Vagina (tissue), 2 donors: ENCODE measurements around the gene AP4E1.

Experiments used
- POLR2A ChIP-seq, 2 donors: fragments of 450-650 bp; IDR thresholded peaks; one replicate each; pipeline ENCODE4 v1.6.1; 2017; ENCODE audit warnings: antibody characterized with exemption in 2 of 2, mild to moderate bottlenecking in 2 of 2, moderate library complexity in 2 of 2
- TF ChIP-seq, protein P1 (sequence below), 3 experiments: fragments of 450-650 bp in 2 of 3; fragments of 200-600 bp in 1 of 3; sonication (generic) in 1 of 3; IDR thresholded peaks; one replicate each; pipeline ENCODE4 v1.5.1; 2017 to 2019; ENCODE audit warnings: antibody characterized with exemption in 3 of 3, mild to moderate bottlenecking in 2 of 3, moderate library complexity in 2 of 3

DNA sequence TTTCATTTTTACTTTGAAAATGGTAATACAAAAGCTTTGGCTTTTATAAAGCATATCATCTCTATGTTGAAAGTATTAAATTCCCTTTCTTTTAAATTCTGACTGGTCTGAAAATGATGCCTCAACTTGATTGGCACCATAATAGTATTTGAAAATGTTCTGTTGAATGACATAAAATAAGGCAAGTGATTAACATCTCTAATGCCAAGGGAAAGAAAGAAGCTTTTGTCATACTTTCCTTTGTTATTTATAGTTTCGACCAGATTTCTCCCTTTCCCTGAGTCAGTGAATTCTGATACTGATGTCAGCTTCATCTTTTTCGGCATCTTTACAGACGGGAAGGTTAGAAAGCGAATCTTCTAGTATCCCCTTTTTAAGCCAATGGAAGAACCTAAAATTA is 3.4 kb upstream of the AP4E1 start:
- TF ChIP-seq, protein P1, sequence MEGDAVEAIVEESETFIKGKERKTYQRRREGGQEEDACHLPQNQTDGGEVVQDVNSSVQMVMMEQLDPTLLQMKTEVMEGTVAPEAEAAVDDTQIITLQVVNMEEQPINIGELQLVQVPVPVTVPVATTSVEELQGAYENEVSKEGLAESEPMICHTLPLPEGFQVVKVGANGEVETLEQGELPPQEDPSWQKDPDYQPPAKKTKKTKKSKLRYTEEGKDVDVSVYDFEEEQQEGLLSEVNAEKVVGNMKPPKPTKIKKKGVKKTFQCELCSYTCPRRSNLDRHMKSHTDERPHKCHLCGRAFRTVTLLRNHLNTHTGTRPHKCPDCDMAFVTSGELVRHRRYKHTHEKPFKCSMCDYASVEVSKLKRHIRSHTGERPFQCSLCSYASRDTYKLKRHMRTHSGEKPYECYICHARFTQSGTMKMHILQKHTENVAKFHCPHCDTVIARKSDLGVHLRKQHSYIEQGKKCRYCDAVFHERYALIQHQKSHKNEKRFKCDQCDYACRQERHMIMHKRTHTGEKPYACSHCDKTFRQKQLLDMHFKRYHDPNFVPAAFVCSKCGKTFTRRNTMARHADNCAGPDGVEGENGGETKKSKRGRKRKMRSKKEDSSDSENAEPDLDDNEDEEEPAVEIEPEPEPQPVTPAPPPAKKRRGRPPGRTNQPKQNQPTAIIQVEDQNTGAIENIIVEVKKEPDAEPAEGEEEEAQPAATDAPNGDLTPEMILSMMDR (IDR thresholded peaks at IDR 0.05): no peak
- no peak for TF ChIP-seq POLR2A (IDR thresholded peaks at IDR 0.05)
